GM23338 (cell line): Measurements from ENCODE around the gene LIN7C. TPM values are rescaled to one million over a fixed set of nuclear protein-coding genes. Genes with fewer than 3 reads are reported as not detected.

ENCODE experiments used
- ATAC-seq: fragments of 200-7000 bp; cut with Tn5 transposase; 3 replicates; pipeline ENCODE4 v1.9.1; 2020
- DNase-seq: peaks from one replicate; pipeline ENCODE4 v3.0.0-alpha.2; 2015; ENCODE audit warnings: low spot score
- H2AFZ ChIP-seq: fragments of 200-600 bp; sonication (generic); 2 replicates; pipeline ENCODE4 v1.8.0; 2016; ENCODE audit warnings: antibody characterized with exemption, mild to moderate bottlenecking, moderate library complexity
- H3F3A ChIP-seq: fragments of 200-600 bp; sonication (generic); replicated peaks from 2 replicates; pipeline ENCODE4 v1.8.0; 2017; ENCODE audit warnings: antibody characterized with exemption, mixed run types, low read depth
- H3K27ac ChIP-seq: fragments of 200-600 bp; sonication (generic); 2 replicates; pipeline ENCODE4 v1.6.1; 2016; ENCODE audit warnings: low read depth
- H3K27me3 ChIP-seq: fragments of 200-600 bp; sonication (generic); 2 replicates; pipeline ENCODE4 v1.8.0; 2016; ENCODE audit warnings: mild to moderate bottlenecking, mixed run types, moderate library complexity; ENCODE audit not compliant: insufficient read depth
- H3K36me3 ChIP-seq: fragments of 200-600 bp; sonication (generic); 2 replicates; pipeline ENCODE4 v1.8.0; 2016; ENCODE audit warnings: mild to moderate bottlenecking; ENCODE audit not compliant: insufficient read depth
- H3K4me1 ChIP-seq: fragments of 200-600 bp; sonication (generic); 2 replicates; pipeline ENCODE4 v1.8.0; 2016; ENCODE audit warnings: mild to moderate bottlenecking, moderate library complexity; ENCODE audit not compliant: insufficient read depth
- H3K4me2 ChIP-seq: fragments of 200-600 bp; sonication (generic); 2 replicates; pipeline ENCODE4 v1.7.1; 2017; ENCODE audit warnings: mixed run types
- H3K4me3 ChIP-seq: fragments of 200-600 bp; sonication (generic); 2 replicates; pipeline ENCODE4 v1.6.1; 2016; ENCODE audit warnings: mixed run types
- H3K79me2 ChIP-seq: fragments of 200-600 bp; sonication (generic); replicated peaks from 2 replicates; pipeline ENCODE4 v1.8.0; 2017; ENCODE audit warnings: mild to moderate bottlenecking; ENCODE audit not compliant: insufficient read depth
- H3K9me2 ChIP-seq: fragments of 200-600 bp; sonication (generic); 2 replicates; pipeline ENCODE4 v1.8.0; 2017; ENCODE audit not compliant: insufficient read depth
- H4K20me1 ChIP-seq: fragments of 200-600 bp; sonication (generic); replicated peaks from 2 replicates; pipeline ENCODE4 v1.8.0; 2017; ENCODE audit warnings: mild to moderate bottlenecking; ENCODE audit not compliant: insufficient read depth
- H3K27ac Mint-ChIP-seq: 2 replicates; pipeline ENCODE4 v1.8.0; 2020; ENCODE audit warnings: inconsistent platforms, mild to moderate bottlenecking, moderate library complexity, mixed read lengths
- H3K27me3 Mint-ChIP-seq: 3 replicates; pipeline ENCODE4 v1.8.0; 2022; ENCODE audit warnings: low read depth, mild to moderate bottlenecking, moderate library complexity, mixed read lengths, inconsistent platforms; ENCODE audit not compliant: insufficient read depth, poor library complexity
- H3K36me3 Mint-ChIP-seq: 3 replicates; pipeline ENCODE4 v1.8.0; 2021; ENCODE audit warnings: low read depth, mild to moderate bottlenecking, inconsistent platforms, moderate library complexity, mixed read lengths
- H3K4me1 Mint-ChIP-seq: 3 replicates; pipeline ENCODE4 v1.8.0; 2020; ENCODE audit warnings: mild to moderate bottlenecking, inconsistent platforms, mixed read lengths
- H3K4me3 Mint-ChIP-seq: 3 replicates; pipeline ENCODE4 v1.8.0; 2021; ENCODE audit warnings: moderate library complexity, mild to moderate bottlenecking, inconsistent platforms, mixed read lengths
- H3K9me3 Mint-ChIP-seq: 3 replicates; pipeline ENCODE4 v1.8.0; 2020; ENCODE audit warnings: moderate library complexity, mild to moderate bottlenecking, inconsistent platforms, mixed read lengths
- CREB1 ChIP-seq: fragments of 250-450 bp; sonication (Bioruptor Pico); IDR thresholded peaks from 2 replicates; pipeline ENCODE4 v1.5.0; 2020; ENCODE audit warnings: low read depth, mild to moderate bottlenecking, moderate library complexity
- CTCF ChIP-seq, 2 experiments: fragments of 200-600 bp in 1 of 2; sonication (generic) in 1 of 2; conservative IDR thresholded peaks; 2 replicates each; pipeline versions ENCODE4 v1.5.1 to v1.6.1; 2016 to 2017; ENCODE audit warnings: antibody characterized with exemption in 2 of 2, low read depth in 2 of 2, mild to moderate bottlenecking in 2 of 2, moderate library complexity in 1 of 2
- EZH2 ChIP-seq: fragments of 200-600 bp; sonication (generic); IDR thresholded peaks from one replicate; pipeline ENCODE4 v1.8.0; 2017; ENCODE audit warnings: antibody characterized with exemption, mild to moderate bottlenecking, low read depth; ENCODE audit not compliant: unreplicated experiment
- EZH2phosphoT487 ChIP-seq: fragments of 200-600 bp; sonication (generic); IDR thresholded peaks from one replicate; pipeline ENCODE4 v1.8.1; 2018; ENCODE audit warnings: antibody characterized with exemption; ENCODE audit not compliant: unreplicated experiment
- JUNB ChIP-seq: IDR thresholded peaks from one replicate; pipeline ENCODE4 v1.6.1; 2016; ENCODE audit warnings: antibody characterized with exemption; ENCODE audit not compliant: unreplicated experiment
- NANOG ChIP-seq: IDR thresholded peaks from 2 replicates; pipeline ENCODE4 v1.6.1; 2016; ENCODE audit warnings: antibody characterized with exemption, borderline replicate concordance
- POLR2AphosphoS5 ChIP-seq: IDR thresholded peaks from 2 replicates; pipeline ENCODE4 v1.6.1; 2016; ENCODE audit warnings: antibody characterized with exemption, low read depth
- REST ChIP-seq: IDR thresholded peaks from one replicate; pipeline ENCODE4 v1.6.1; 2018; ENCODE audit warnings: antibody characterized with exemption; ENCODE audit not compliant: unreplicated experiment
- STAT1 ChIP-seq: IDR thresholded peaks from one replicate; pipeline ENCODE4 v1.6.1; 2016; ENCODE audit warnings: antibody characterized with exemption; ENCODE audit not compliant: unreplicated experiment
- ZNF114 ChIP-seq: fragments of 250-450 bp; sonication (Bioruptor Pico); IDR thresholded peaks from 2 replicates; pipeline ENCODE4 v1.5.0; 2020; ENCODE audit warnings: mild to moderate bottlenecking, moderate library complexity
- ZNF331 ChIP-seq: fragments of 250-450 bp; sonication (Bioruptor Pico); IDR thresholded peaks from 2 replicates; pipeline ENCODE4 v1.5.0; 2020; ENCODE audit warnings: low read depth, mild to moderate bottlenecking, moderate library complexity
- polyA plus RNA-seq: library from polyadenylated mRNA; unstranded; fragments of >200 nt; fragmentation: Nextera tagmentation; extraction: Ambion mirVana; gene quantifications from 2 replicates; pipeline ENCODE4 v1.2.1, GENCODE V29; 2016
- total RNA-seq: library from RNA; depleted of rRNA; stranded (reverse); fragments of >200 nt; shearing (Covaris generic); gene quantifications from 2 replicates; pipeline ENCODE4 v1.2.3, GENCODE V29; 2014
- TF ChIP-seq, protein P1 (sequence below): fragments of 250-450 bp; sonication (Bioruptor Pico); IDR thresholded peaks from 2 replicates; pipeline ENCODE4 v1.5.0; 2020; ENCODE audit warnings: mild to moderate bottlenecking, moderate library complexity
- TF ChIP-seq, protein P2 (sequence below): IDR thresholded peaks from 2 replicates; pipeline ENCODE4 v1.6.1; 2016; ENCODE audit warnings: antibody characterized with exemption

Gene LIN7C
- total and polyA plus RNA-seq, 2 experiments from 2014 or later, result 22.5 to 61.0 TPM

GRCh38 chr11:27545946-27546345, 39.4 kb upstream of the LIN7C start:
- no peak for ATAC-seq
- Histone ChIP-seq H3K9me2 (peaks cover 17% of the 10 kb centered on the region), H3F3A (no peaks in the 10 kb centered on the region), H3K4me3 (no peak overlapping the region), H3K36me3 (no peaks in the 10 kb centered on the region), H4K20me1 (no peaks in the 10 kb centered on the region; the same call in 1 of the 2 replicates), H2AFZ (peak overlapping the region; percentile 29; the same call in 1 of the 2 replicates), H3K27ac (no peak overlapping the region), H3K79me2 (no peaks in the 10 kb centered on the region), H3K4me2 (no peak overlapping the region), H3K27me3 (no peaks in the 10 kb centered on the region), H3K4me1 (0 out of 2 replicates have a peak, but pooled peaks cover 3% of the 10 kb centered on the region)
- TF ChIP-seq ZNF331 (CRISPR knock-in tag), result no peak
- no peak for TF ChIP-seq POLR2AphosphoS5
- TF ChIP-seq EZH2, result no peak
- no peak for TF ChIP-seq REST
- no peak for TF ChIP-seq STAT1
- TF ChIP-seq JUNB, result no peak
- TF ChIP-seq CREB1 (CRISPR knock-in tag), result no peak
- TF ChIP-seq NANOG, result no peak
- TF ChIP-seq CTCF (conservative IDR thresholded peaks at IDR 0.05; ENCODE audit: low read depth in 2 of 2), result no peak
- TF ChIP-seq ZNF114 (CRISPR knock-in tag), result no peak
- TF ChIP-seq, protein P1, sequence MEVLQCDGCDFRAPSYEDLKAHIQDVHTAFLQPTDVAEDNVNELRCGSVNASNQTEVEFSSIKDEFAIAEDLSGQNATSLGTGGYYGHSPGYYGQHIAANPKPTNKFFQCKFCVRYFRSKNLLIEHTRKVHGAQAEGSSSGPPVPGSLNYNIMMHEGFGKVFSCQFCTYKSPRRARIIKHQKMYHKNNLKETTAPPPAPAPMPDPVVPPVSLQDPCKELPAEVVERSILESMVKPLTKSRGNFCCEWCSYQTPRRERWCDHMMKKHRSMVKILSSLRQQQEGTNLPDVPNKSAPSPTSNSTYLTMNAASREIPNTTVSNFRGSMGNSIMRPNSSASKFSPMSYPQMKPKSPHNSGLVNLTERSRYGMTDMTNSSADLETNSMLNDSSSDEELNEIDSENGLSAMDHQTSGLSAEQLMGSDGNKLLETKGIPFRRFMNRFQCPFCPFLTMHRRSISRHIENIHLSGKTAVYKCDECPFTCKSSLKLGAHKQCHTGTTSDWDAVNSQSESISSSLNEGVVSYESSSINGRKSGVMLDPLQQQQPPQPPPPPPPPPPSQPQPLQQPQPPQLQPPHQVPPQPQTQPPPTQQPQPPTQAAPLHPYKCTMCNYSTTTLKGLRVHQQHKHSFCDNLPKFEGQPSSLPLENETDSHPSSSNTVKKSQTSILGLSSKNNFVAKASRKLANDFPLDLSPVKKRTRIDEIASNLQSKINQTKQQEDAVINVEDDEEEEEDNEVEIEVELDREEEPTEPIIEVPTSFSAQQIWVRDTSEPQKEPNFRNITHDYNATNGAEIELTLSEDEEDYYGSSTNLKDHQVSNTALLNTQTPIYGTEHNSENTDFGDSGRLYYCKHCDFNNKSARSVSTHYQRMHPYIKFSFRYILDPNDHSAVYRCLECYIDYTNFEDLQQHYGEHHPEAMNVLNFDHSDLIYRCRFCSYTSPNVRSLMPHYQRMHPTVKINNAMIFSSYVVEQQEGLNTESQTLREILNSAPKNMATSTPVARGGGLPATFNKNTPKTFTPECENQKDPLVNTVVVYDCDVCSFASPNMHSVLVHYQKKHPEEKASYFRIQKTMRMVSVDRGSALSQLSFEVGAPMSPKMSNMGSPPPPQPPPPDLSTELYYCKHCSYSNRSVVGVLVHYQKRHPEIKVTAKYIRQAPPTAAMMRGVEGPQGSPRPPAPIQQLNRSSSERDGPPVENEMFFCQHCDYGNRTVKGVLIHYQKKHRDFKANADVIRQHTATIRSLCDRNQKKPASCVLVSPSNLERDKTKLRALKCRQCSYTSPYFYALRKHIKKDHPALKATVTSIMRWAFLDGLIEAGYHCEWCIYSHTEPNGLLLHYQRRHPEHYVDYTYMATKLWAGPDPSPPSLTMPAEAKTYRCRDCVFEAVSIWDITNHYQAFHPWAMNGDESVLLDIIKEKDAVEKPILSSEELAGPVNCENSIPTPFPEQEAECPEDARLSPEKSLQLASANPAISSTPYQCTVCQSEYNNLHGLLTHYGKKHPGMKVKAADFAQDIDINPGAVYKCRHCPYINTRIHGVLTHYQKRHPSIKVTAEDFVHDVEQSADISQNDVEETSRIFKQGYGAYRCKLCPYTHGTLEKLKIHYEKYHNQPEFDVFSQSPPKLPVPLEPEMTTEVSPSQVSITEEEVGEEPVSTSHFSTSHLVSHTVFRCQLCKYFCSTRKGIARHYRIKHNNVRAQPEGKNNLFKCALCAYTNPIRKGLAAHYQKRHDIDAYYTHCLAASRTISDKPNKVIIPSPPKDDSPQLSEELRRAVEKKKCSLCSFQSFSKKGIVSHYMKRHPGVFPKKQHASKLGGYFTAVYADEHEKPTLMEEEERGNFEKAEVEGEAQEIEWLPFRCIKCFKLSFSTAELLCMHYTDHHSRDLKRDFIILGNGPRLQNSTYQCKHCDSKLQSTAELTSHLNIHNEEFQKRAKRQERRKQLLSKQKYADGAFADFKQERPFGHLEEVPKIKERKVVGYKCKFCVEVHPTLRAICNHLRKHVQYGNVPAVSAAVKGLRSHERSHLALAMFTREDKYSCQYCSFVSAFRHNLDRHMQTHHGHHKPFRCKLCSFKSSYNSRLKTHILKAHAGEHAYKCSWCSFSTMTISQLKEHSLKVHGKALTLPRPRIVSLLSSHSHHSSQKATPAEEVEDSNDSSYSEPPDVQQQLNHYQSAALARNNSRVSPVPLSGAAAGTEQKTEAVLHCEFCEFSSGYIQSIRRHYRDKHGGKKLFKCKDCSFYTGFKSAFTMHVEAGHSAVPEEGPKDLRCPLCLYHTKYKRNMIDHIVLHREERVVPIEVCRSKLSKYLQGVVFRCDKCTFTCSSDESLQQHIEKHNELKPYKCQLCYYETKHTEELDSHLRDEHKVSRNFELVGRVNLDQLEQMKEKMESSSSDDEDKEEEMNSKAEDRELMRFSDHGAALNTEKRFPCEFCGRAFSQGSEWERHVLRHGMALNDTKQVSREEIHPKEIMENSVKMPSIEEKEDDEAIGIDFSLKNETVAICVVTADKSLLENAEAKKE (CRISPR knock-in tag), result no peak
- no peak for TF ChIP-seq EZH2phosphoT487
- TF ChIP-seq, protein P2, sequence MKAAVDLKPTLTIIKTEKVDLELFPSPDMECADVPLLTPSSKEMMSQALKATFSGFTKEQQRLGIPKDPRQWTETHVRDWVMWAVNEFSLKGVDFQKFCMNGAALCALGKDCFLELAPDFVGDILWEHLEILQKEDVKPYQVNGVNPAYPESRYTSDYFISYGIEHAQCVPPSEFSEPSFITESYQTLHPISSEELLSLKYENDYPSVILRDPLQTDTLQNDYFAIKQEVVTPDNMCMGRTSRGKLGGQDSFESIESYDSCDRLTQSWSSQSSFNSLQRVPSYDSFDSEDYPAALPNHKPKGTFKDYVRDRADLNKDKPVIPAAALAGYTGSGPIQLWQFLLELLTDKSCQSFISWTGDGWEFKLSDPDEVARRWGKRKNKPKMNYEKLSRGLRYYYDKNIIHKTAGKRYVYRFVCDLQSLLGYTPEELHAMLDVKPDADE, result no peak
- Mint-ChIP-seq H3K36me3 (no peaks in the 10 kb centered on the region), H3K4me3 (no peak overlapping the region), H3K9me3 (no peaks in the 10 kb centered on the region), H3K27ac (no peak overlapping the region), H3K27me3 (no peaks in the 10 kb centered on the region), H3K4me1 (peaks cover 2% of the 10 kb centered on the region; the same call in 1 of the 3 replicates)
- DNase-seq, result peak; percentile 5
